ENCODE results near the gene KCND3. TPM values are rescaled to one million over a fixed set of nuclear protein-coding genes. Genes with fewer than 3 reads are reported as not detected.

The KCND3 gene
- total and polyA plus RNA-seq, 2 of the 4 experiments (the other 2 are of a cell fraction) = under 0.01 to 0.03 TPM

GRCh38 chr1:111963985-111964738 lies 25.3 kb downstream of the KCND3 start:
- Histone ChIP-seq H3K27ac (ENCODE audit: insufficient read depth, low read length) (no peak overlapping the region), H4K91ac (ENCODE audit: insufficient read depth, low read depth, low read length) (no peak overlapping the region), H4K20me1 (ENCODE audit: insufficient read depth, low read length) (no peaks in the 10 kb centered on the region), H3K9me3 (ENCODE audit: control insufficient read depth, insufficient read depth, low read length) (no peaks in the 10 kb centered on the region), H3K23ac (ENCODE audit: low read depth, low read length) (no peak overlapping the region), H3K56ac (ENCODE audit: extremely low read depth, insufficient read depth, low read length) (no peak overlapping the region), H4K5ac (ENCODE audit: low read depth, low read length) (no peak overlapping the region), H2AK5ac (ENCODE audit: low read depth, low read length) (no peak overlapping the region), H3K18ac (ENCODE audit: low read depth, low read length) (no peak overlapping the region), H2AK9ac (replicated peaks; ENCODE audit: low read depth, low read length, poor library complexity) (no peak overlapping the region), H4K8ac (ENCODE audit: low read depth in 2 of 2, low read length in 2 of 2) (no peak overlapping the region), H3K4me1 (ENCODE audit: control insufficient read depth, insufficient read depth, low read length) (no peaks in the 10 kb centered on the region), H2BK5ac (ENCODE audit: low read depth, low read length, poor library complexity, severe bottlenecking) (no peak overlapping the region), H3K36me3 (ENCODE audit: control insufficient read depth, insufficient read depth, low read length) (no peaks in the 10 kb centered on the region), H3K4me3 (ENCODE audit: insufficient read depth, low read depth, low read length) (no peak overlapping the region), H3K27me3 (ENCODE audit: control insufficient read depth, insufficient read depth, low read length) (no peaks in the 10 kb centered on the region; the same call in 1 of the 2 replicates), H2BK20ac (ENCODE audit: low read depth, low read length) (no peak overlapping the region), H2BK15ac (ENCODE audit: low read depth, low read length) (no peak overlapping the region), H3K79me1 (ENCODE audit: low read depth in 1 of 2, low read length in 2 of 2) (no peaks in the 10 kb centered on the region), H3K4me2 (ENCODE audit: low read depth, low read length) (no peak overlapping the region), H3K9me1 (ENCODE audit: insufficient read depth, low read length) (no peaks in the 10 kb centered on the region), H2BK120ac (ENCODE audit: low read depth, low read length) (no peak overlapping the region), H3K4ac (ENCODE audit: low read depth, low read length) (no peak overlapping the region), H3K9ac (ENCODE audit: low read depth, low read length) (no peak overlapping the region), H2AFZ (replicated peaks; ENCODE audit: low read length, poor library complexity) (no peak overlapping the region), H3K14ac (replicated peaks; ENCODE audit: low read depth, low read length) (no peak overlapping the region)
- TF ChIP-seq RFX5 (IDR thresholded peaks at IDR 0.05; ENCODE audit: low read depth, low read length) (no peak), SMC3 (IDR thresholded peaks at IDR 0.05; ENCODE audit: low read depth, low read length) (no peak), CHD1 (IDR thresholded peaks at IDR 0.05; ENCODE audit: low read depth, low read length) (no peak), MAFK (IDR thresholded peaks at IDR 0.05; ENCODE audit: low read depth, low read length) (no peak), USF2 (IDR thresholded peaks at IDR 0.05; ENCODE audit: low read depth, low read length) (no peak), CEBPB (IDR thresholded peaks at IDR 0.05; ENCODE audit: low read depth, low read length) (no peak), BHLHE40 (IDR thresholded peaks at IDR 0.05; ENCODE audit: low read depth, low read length) (no peak), MXI1 (IDR thresholded peaks at IDR 0.05; ENCODE audit: borderline replicate concordance, low read depth, low read length) (no peak), MAZ (IDR thresholded peaks at IDR 0.05; ENCODE audit: borderline replicate concordance, low read depth, low read length) (no peak)
- TF ChIP-seq, protein P1, sequence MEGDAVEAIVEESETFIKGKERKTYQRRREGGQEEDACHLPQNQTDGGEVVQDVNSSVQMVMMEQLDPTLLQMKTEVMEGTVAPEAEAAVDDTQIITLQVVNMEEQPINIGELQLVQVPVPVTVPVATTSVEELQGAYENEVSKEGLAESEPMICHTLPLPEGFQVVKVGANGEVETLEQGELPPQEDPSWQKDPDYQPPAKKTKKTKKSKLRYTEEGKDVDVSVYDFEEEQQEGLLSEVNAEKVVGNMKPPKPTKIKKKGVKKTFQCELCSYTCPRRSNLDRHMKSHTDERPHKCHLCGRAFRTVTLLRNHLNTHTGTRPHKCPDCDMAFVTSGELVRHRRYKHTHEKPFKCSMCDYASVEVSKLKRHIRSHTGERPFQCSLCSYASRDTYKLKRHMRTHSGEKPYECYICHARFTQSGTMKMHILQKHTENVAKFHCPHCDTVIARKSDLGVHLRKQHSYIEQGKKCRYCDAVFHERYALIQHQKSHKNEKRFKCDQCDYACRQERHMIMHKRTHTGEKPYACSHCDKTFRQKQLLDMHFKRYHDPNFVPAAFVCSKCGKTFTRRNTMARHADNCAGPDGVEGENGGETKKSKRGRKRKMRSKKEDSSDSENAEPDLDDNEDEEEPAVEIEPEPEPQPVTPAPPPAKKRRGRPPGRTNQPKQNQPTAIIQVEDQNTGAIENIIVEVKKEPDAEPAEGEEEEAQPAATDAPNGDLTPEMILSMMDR (conservative IDR thresholded peaks at IDR 0.05; ENCODE audit: low read depth, low read length) = no peak
- TF ChIP-seq, protein P2, sequence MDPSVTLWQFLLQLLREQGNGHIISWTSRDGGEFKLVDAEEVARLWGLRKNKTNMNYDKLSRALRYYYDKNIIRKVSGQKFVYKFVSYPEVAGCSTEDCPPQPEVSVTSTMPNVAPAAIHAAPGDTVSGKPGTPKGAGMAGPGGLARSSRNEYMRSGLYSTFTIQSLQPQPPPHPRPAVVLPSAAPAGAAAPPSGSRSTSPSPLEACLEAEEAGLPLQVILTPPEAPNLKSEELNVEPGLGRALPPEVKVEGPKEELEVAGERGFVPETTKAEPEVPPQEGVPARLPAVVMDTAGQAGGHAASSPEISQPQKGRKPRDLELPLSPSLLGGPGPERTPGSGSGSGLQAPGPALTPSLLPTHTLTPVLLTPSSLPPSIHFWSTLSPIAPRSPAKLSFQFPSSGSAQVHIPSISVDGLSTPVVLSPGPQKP (IDR thresholded peaks at IDR 0.05; ENCODE audit: borderline replicate concordance, low read depth, low read length) = no peak
- ATAC-seq (ENCODE audit: low read depth) (no peak), DNase-seq (no peak)
- intact Hi-C loops (cut with micrococcal nuclease) (no loop called here), dilution Hi-C loops (cut with HindIII; ENCODE audit: low sequenced_read_pairs, unreplicated experiment) (no loop called here), in situ Hi-C loops (cut with MboI; ENCODE audit: low sequenced_read_pairs) (no loop called here)
- WGBS, 2 experiments (ENCODE audit: extremely low coverage in 2 of 2, insufficient read length in 1 of 2) = no CpG with 5 or more reads among the region's 5 CpGs
- POLR2A ChIA-PET (ENCODE audit: unreplicated experiment) = no interaction called here
- CTCF ChIA-PET = no interaction called here
- no TSS peak for BruUV-seq (replicated peaks)

Data from IMR-90 (cell line).